Mammary epithelial cell (primary cell): ENCODE measurements around the gene GPATCH4.

ENCODE experiments used
- EZH2 ChIP-seq: IDR thresholded peaks from 2 replicates; pipeline ENCODE4 v1.6.1; 2012; ENCODE audit warnings: low read length, inconsistent platforms, borderline replicate concordance
- TF ChIP-seq, protein P1 (sequence below), 2 donors: IDR thresholded peaks in 1 of 2; conservative IDR thresholded peaks in 1 of 2; 2 replicates each; pipeline ENCODE4 v1.5.1; 2011 to 2012; ENCODE audit warnings: inconsistent platforms in 2 of 2, low read length in 2 of 2, mild to moderate bottlenecking in 2 of 2, control low read depth in 1 of 2, low read depth in 1 of 2; ENCODE audit not compliant: insufficient read depth in 1 of 2; ENCODE audit errors: extremely low read depth in 1 of 2

- TF ChIP-seq, protein P1, sequence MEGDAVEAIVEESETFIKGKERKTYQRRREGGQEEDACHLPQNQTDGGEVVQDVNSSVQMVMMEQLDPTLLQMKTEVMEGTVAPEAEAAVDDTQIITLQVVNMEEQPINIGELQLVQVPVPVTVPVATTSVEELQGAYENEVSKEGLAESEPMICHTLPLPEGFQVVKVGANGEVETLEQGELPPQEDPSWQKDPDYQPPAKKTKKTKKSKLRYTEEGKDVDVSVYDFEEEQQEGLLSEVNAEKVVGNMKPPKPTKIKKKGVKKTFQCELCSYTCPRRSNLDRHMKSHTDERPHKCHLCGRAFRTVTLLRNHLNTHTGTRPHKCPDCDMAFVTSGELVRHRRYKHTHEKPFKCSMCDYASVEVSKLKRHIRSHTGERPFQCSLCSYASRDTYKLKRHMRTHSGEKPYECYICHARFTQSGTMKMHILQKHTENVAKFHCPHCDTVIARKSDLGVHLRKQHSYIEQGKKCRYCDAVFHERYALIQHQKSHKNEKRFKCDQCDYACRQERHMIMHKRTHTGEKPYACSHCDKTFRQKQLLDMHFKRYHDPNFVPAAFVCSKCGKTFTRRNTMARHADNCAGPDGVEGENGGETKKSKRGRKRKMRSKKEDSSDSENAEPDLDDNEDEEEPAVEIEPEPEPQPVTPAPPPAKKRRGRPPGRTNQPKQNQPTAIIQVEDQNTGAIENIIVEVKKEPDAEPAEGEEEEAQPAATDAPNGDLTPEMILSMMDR (conservative IDR thresholded peaks at IDR 0.05 in 1 of 2, IDR thresholded peaks at IDR 0.05 in 1 of 2; ENCODE audit: extremely low read depth in 1 of 2, insufficient read depth in 1 of 2, low read depth in 1 of 2, low read length in 2 of 2) = peak in 1 of 2 donors; percentile 24
- no peak for TF ChIP-seq EZH2
These were observed 1.5 kb downstream of the GPATCH4 start for GRCh38 chr1:156599811-156600210.
